COR-L47 (cell line): ENCODE data around the gene SCN9A.
A peak's percentile ranks its signal among the peaks of the same experiment; 100 is the strongest.
"Not testable (repeated sequence)": the region's sequence is repeated elsewhere in the genome, so short reads cannot be mapped to it uniquely, and the experiment has no call there.

Experiments
- DNase-seq: peaks from one replicate; lab custom pipeline; 2025; lab: John Stamatoyannopoulos, UW

SCN9A gene

DNA sequence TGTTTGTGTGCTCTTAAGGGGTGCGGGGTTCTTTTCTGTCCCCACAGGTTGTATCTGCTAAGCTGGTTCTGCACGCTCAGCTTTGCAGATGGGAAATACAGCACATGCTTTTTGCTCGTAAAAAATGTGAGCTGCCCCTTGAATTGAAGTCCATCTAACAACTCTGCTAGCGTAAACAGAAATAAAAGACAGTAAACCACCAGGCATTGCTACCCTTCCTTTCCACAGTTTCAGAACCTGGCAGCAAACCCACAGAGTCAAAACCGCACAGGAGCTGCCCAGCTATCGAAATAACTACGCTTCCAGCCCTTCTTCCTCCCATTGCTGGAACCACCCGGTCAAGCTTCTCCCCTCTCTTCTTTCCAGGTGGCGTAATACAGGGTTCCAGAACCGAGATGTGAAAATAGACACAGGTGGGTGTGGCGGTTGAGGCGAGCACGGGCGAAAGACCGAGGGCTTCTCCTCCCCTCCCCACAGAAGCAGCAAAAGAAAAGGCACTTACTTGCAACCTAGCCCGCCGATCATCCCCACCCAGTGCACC lies 479 bp downstream of the SCN9A start:
- peak; percentile 22 for DNase-seq

DNA sequence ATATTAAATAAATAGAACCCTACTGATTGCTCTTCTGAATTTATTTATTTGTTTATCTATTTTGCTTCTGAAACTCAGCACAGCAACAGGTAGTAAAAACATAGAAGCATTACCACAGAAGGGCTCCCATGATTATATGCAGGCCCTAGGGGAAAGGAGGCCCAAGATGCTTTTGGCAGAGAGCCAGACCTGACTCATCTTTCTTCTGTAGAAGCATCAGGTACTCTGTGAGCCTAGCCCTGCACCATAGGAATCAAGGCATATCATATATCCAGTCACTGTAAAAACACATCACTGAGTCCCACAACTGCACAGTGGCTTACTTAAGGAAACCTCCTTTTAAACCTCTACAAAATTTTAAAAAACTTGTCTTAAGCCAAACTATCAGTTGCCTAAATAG lies 1.8 kb downstream of the SCN9A start:
- peak; percentile 90 for DNase-seq

DNA sequence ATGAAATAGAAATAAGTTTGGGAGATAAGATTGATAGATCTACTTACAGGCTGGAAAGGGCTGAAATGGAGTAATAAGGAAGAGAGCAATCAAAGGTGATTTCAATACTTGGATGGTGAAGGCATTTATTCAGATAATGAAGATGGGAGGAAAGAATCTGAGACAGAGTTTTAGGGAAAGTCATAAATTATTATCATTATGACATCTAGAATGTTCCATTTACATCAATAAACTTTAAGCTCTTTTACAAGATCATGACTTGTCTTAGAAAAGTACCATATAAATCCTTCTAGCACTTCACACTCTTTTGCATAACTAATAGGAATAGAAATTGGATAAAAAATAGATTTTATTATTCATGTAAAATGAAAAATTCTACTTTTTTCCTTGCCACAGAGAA lies 2.2 kb downstream of the SCN9A start:
- DNase-seq = no peak

DNA sequence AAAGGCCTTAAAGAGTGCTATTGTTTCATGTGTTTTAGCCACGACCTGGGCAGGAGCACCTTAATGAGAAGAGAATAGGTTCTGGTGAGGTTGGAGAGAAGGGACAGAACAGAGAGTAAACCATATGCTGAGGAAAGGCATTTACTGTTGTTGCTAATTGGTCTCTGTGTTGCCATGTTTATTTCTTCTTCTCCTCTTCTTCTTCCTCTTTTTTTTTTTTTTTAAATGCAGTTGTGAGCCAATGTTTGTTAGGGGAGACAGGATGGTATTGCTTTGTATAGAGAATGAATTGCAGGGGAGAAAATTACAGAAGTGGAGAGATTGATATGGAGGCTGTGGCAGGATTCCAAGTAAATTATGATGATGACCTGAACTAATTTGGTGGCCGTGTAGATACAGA lies 2.6 kb downstream of the SCN9A start:
- DNase-seq = peak; percentile 42

DNA sequence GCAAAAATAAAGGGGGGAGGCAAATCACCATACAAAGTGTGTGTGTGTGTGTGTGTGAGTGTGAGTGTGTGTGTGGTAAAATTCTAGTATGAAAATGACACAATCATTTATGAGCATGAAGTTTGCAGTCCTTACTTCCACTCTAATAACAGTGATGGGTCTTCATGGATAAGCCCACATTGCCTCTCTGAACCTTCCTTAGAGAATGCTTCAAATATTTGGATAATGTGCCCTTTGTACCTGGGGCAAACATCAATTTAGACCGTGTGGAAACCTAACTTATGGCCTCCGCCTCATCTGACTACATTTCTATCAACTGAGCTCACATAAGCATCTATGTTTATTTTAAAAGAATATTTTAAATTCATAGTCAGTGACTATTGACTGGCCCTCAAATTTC lies 3.7 kb downstream of the SCN9A start:
- DNase-seq = no peak

DNA sequence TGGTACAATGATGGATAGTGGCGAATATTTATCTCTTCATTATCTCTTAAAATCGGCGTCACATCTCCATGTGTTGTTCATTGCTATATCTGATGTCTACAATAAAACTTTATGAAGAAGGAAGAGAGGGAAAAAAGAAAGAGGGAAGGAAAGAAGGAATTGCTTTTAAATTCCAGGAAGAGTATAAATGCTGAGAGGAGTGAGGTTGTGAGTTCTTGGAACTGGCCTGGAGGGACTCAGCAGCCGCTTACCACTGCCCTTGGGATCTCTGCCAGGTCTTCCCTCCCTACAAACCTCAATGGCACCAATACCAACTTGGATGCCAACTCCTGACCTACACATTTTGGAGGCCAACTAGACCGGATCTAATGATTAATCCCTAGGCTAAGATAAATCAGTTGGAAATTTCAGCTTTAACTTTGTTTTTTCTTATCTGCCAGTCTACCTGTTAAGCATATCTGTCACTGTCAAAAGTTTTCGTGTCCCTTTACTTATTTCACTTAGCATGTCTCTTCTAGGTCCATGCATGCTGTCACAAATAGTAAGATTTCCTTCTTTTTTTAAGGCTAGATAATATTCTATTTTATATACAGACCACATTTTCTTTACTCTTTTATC lies 9.8 kb downstream of the SCN9A start:
- no peak for DNase-seq

DNA sequence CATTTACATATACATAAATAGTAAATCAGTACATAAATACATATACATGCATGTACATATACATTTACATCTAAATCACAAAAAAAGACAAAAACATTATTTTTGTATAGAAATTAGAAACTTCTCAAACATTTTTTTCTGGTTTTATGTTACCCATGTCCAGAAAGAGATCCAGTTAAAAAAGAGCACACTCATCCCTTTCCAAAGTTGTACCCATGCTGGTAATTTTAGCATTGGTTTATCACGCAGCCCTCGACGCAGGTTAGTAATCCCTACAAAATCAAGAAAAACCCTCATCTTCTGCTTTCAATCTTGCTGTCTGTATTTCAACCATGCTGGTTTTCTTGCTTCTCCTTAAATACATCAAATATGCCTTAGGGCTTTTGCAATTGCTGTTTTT lies 10.5 kb downstream of the SCN9A start:
- DNase-seq = no peak

DNA sequence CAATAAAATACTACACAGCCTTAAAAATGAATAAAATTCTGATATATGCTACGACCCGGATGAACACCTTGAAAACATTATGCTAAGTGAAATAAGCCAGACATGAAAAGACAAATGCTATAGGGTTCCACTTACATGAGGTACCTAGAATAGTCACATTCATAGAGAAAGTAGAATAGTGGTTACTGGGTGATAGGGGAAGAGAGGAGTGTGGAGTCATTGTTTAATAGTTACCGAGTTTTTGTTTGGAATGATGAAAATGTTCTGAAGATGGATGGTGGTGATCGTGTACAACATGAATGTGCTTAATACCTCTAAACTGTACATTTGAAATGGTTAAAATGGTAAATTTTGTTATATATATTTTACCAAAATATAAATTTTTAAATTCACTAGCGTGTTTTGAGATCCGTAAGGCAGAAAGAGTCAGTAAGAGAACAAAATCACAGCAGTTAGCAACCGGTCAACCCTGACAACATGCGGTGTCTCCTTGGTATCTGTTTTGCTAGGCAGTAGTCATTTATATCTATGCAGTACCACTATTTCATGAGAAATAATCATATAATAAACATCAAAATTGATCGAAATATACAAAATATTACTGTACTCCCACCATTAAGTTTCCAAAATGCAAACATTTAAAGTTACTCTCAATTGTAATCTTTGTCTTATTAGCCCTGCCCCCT lies 11.1 kb downstream of the SCN9A start:
- DNase-seq = no peak

DNA sequence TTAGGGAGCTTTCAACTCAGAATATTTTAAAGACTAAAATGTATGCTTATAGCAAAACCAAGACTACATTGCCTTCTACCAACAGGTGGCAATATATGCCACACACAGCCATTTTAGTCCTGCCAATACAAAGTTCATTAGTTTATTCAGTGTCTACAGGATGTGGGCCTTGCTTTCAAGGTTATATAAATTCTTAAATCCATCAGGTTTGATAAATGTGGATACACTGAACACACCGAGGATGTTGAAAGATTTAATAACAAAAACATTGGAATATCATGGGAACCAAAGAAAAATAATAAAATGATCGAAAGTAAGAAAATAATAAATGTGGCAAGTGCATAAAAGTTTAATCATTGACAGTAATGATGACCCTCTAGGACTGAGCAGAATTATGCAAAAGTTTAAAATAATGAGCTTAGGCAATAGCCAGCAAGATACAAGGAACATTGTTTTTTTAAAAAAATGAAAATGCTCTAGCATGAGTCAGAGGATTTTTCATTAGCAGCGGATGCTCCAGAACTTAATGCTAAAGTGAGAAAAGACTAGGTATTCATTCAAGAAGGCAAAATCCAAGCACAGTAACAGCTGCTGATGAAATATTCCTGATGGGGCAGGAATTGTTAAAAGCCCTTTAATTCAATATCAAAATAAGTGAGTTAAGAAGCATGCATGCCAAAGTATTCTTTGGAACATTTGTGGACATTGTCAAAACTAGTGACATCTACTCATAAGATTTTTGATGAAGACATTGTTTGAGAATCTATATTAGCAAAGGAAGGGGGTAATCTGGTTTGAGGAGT lies 14.2 kb downstream of the SCN9A start:
- DNase-seq = peak; percentile 44

DNA sequence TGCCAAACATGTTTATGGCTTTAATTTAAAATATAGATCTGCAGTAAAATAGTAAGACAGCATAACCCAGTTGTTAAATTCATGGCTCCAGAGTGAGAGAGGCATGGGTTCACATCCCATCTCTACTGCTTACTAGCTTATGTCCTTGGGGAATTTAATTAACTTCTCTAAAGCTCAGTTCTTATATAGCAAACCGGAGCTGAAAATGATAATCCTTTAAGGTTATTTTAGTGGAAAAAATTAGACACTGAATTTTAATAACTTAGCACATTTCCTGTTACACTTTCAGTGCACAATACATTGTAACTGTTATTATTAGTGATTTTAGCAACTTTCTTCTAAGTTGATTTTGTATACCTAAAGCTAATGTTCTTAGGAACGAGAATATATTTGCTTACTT lies 14.8 kb downstream of the SCN9A start:
- no peak for DNase-seq

DNA sequence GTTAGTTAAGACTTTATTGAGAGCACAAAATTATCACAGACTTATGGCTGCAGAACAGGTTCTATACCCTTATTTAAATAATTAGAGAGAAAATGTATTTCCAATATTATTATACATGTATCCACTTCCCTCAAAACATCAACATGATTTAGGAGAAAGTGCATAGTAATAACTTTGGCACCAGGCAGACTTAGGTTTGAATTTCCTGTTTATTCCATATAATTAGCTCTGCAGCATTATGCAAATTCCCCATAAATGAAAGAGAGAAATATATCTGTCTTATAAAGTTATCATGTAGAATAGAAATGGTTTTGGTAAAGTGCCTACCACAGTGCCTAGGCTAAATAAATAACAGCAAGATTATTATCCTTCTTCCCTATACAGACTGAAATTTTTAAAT lies 15.3 kb downstream of the SCN9A start:
- DNase-seq = no peak

DNA sequence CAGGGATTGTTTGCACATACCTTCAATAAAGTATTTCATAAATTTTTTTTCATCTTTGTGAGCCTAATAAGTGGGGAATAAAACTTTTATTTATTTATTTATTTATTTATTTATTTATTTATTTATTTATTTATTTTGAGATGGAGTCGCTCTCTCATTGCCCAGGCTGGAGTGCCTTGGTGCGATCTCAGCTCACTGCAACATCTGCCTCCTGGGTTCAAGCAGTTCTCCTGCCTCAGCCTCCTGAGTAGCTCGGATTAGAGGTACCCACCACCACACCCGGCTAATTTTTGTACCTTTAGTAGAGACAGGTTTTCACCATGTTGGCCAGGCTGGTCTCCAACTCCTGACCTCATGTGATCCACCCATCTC lies 17.8 kb downstream of the SCN9A start:
- DNase-seq = not testable (repeated sequence)

DNA sequence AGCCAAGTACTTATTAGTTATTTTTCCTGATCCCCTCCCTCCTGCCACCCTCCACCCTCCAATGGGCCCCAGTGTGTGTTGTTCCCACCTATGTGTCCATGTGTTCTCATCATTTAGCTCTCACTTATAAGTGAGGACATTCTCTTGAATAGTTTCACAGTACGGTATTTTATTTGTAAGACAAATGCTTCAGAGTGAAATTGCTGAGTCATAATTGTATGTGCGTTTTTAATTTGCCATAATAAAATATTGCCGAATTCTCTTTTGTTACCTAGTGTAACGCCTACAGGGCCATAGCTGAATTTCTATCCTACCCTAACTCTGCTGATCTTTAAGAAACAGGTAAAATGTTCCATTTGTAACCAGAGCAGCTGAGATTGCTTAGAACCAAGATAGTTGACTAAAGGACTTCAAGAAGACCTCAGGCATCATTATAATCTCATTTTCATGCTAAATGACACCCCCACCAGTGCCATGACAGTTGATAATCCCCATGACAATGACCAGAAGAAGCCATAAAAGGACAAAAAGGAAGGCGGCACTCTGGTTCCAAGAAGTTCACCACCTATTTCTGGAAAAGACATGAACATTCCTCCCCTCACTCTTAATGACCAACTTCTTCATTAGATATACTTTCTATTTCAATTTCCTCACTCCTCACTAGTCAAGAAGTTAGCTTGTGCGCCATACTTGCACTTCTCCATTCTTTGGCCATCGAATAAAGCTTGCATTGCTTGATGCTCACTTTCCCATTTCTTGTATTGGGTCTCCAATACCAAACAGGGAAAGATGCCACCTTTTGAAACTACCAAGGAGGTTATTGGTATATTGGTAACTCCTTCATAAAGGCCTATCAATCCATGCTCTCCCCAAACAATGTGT lies 18.4 kb downstream of the SCN9A start:
- no peak for DNase-seq

DNA sequence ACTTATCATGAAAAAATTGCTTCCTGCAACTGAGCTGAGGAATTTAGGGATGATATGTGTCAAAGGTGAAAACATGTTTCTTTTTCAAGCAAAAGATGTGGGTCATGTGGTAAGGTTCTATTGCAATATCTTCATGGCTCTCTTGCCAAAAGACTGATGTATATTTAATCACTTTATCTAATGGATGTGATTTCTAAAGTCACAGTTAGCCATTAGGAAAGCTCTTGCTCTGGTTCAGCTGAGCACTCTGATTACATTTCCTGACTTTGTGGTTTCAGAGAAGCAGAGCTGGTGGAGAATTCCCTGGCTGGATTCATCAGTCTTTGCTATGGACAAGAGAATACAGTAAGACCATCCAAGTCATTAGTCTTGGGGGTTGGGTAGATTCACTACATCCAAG lies 24.4 kb downstream of the SCN9A start:
- DNase-seq = no peak

DNA sequence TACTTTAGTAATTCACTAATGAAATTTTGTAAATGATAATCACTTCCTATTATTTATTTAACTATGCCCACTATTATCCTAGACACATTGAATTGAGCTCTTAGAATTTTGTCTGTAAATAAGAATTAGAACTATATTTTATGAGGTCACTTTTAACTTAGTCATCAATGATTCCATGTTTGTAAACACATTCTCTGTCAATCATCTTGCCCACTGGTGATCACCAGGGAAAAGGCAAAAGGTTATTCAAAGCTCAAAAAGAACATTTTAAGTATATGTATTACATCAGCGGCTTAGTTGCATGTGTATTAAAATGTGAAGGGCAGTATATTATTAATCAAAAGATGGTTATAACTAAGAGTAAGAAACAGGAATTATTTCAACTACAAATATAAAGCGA lies 25.2 kb downstream of the SCN9A start:
- DNase-seq = no peak

DNA sequence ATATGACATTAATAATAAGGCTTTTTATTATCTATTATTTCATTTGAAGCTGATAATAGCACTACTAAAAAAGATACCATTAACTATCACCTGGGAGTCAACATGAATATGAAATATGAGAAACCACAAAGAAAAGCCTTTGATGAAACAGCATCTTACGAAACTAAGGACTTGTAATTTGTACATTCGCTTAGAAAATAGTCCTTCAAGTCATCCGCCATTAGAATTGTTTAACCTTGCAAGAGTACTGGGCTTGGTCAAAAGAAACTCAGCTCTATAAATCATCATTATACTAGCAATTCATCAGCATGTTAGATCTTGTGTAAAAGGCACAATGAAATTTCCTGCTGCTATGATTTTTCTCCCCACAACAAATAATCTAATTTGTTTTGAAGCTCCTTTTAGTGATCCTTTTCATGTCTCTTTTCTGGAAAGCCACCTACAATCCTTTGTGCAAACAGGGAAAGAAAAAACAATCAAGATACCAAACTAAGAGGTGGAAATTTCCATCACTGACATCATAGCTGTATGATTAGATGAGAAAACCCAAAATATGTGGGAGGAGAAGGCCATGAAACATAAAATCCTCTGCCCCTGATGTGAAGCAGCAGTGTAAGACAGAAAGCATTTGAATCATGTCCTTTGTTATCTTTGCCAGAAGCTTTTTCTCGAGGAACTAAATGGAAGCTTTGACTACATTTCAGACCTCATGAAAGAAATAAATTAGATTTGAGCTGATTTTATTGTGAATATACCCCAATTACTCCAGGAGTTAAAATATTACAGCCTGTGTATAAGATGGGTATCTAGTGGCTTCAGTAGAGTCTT lies 31.2 kb downstream of the SCN9A start:
- DNase-seq = no peak

DNA sequence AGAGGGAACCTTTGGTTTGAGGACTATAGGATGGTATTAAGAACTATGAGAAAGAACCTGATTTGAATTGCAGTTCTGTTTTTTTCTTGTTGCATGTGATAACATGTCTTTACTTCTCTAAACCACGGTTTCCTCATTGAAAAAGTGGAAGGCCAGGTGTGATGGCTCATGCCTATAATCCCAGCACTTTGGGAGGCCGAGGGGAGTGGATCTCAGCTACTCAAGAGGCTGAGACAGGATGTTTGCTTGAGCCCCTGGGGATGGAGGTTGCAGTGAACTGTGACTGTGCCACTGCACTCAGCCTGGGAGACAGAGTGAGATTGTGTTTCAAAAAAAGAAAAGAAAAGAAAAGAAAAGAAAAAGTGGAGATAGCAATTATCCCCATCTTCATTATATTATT lies 32.3 kb downstream of the SCN9A start:
- DNase-seq = peak; percentile 41

DNA sequence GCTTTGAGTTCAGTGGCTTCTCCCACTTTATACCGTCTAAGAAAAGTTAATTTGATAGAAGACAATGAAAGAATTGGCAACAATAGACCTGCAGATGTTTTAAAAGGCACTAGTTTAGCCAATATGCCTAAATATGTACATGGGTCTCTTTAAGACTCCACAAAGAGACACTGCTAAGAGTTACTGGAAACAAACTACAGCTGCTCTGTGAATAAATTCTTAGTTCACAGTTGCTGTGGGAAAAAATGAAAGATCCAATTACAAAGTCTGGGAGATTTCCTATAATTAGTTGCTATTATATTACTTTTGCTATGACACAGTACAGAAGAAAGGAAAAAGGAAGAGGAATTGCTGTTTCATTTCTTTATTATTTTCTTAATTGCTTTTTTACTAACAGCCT lies 34.3 kb downstream of the SCN9A start:
- DNase-seq = no peak

DNA sequence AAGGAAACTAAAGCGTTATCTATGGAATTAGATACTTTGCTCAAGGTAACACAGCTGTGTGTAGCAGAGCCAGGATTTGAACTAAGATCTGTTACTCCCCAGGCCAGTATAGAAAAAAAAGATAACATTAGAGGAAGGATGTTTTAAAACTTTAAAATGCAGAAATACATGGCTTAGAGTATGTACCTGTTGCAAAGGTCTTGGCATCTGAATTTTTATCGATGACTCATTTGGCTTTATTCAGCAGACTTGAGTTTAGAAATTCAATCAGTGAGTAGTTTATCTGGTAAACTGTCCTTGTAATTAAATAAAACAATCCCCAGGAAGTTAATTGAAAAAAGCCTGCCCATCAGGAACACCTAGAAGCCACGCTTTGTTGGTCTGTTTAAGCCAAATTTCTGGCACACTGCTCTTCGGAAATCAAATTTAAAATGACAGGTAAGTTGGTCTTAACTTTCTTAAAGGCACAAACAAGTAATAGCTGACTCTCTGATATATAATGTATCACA lies 36.9 kb downstream of the SCN9A start:
- no peak for DNase-seq

DNA sequence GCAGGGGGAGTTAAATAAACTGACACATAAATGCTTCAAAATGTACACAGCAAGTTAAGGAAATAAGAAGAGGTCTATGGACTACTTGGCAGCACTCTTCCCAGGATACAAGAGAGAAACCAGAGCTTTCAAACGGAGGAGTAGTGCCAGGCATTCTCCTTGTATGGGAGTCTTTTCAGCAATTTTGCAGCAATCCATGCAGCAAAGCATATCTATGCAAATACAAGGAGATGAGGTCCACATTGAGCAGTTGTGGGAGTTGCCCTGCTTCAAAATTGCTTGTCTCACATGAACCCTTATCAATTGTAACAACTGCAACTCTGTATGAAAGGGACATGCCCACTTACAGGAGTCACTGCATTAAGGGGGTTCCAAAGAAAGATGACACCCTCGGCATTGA lies 37.8 kb downstream of the SCN9A start:
- no peak for DNase-seq

DNA sequence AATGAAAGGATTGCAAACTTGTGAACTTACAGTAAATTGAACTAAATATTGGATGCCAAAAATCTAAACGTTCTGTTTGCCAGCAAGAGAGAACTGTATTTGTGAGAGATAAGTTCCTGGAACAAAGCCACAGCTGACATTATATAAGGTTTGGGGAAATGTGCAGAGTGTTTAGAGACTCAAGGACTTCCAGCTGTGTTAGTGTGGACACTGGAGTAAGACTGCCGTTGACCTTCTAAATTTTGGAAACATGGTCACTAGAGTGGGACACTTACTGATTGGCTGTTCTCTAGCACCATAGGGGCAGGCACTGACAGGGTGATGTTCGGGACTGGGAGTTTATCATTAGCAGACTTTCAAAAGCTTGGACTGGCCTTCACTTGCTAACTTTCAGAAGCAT lies 40.5 kb downstream of the SCN9A start:
- DNase-seq = peak; percentile 47
